HG02798 (cell line): ENCODE data around the gene BLOC1S5.
"Not testable (repeated sequence)": the region's sequence is repeated elsewhere in the genome, so short reads cannot be mapped to it uniquely, and the experiment has no call there.

Experiments
- ATAC-seq: cut with Tn5 transposase; IDR thresholded peaks from one replicate; pipeline ENCODE4 v1.9.1; 2021; ENCODE audit warnings: mild to moderate bottlenecking; ENCODE audit not compliant: unreplicated experiment, poor library complexity

BLOC1S5 gene

GRCh38 chr6:7999201-7999600, 65.0 kb downstream of the BLOC1S5 start:
- no peak for ATAC-seq

- ATAC-seq: no peak
These were observed 66.0 kb downstream of the BLOC1S5 start for GRCh38 chr6:7998103-7998725.

DNA sequence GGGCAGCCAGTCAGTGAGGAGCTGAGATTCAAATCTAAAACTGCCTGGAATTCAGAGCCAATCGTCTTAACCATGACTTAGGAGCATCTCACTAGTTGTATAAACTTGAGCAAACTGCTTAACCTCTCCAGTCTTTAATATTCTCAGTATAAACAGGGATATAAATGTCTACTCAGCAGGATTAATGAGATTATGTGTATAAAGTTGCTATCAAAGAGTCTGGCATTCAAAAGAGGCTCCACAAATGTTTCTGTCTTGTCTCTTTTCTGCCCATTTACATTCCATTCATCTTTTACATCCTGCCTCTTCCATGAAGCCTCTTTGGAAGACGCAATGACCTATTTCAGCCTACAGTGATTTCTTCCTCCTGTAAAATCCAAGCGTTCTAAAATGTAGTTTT, 66.9 kb downstream of the BLOC1S5 start:
- ATAC-seq: no peak

DNA sequence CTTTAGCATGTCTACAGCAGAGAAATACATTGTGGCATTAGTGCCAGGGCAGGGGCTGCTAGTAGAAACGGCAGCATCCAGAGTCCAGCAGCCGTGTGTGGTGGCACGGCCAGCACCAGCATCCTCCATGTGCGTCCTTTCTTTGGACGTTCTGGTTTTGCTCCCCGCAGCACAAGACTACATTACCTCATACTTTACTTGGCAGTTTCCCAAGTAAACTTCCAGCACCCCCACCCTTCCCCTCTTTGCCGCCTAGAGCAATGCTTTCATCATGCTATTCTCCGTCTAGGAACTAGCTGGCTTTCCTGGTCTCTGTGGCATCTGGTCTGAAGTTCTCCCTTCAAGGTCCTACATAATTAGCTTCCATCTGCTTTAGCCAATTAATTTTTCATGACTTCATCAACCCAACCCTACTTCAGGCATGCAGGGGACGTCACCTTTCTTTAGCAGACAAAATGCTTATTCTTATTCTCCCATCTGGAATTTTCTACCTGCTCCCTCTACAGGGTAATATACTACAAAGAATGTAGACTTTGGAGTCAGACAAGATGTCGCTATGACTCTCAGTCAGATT, 67.6 kb downstream of the BLOC1S5 start:
- no peak for ATAC-seq

- no peak for ATAC-seq
These were observed 70.2 kb downstream of the BLOC1S5 start for GRCh38 chr6:7993952-7994351.

- no peak for ATAC-seq
These were observed 70.8 kb downstream of the BLOC1S5 start for GRCh38 chr6:7993399-7993798.

DNA sequence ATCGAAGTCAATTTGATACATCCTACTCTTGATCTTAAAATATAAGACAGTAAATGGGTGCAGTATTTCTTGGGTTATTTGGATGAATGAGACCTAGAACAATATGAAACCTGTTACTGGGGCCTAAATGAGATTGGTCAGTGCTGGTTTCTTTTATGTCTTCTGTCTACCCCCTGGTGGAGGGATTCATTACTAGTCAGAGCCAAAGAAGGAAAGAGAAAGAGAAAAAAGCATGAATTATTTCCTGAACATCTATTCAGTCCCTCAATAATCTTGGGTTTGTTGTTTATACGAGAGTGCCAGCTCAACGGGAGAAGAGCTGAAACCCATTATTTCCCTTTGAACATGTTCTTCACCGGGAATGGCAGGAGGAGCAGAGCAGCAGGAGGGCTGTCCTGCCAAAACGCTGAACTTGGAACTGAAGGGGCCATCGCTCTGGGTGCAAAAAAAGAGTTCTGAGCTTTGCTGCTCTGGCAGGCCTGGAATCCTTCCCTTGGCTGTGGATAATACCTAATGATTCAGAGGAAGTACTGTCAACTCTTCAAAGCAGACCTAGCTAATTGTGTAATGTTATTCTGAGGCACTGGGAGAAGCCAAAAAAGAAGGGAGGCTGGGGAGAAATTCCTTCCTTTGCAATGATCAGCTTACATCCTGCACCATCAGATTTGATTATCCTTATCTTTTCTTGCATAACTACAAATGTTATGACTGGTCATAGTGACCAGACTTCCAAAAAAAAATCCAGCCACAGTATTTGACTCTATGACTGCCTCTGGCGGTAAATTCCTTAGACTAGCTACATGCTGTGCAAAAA, 72.0 kb downstream of the BLOC1S5 start:
- ATAC-seq: peak; percentile 84

- ATAC-seq: peak; percentile 20
These were observed 72.7 kb downstream of the BLOC1S5 start for GRCh38 chr6:7991536-7991935.

DNA sequence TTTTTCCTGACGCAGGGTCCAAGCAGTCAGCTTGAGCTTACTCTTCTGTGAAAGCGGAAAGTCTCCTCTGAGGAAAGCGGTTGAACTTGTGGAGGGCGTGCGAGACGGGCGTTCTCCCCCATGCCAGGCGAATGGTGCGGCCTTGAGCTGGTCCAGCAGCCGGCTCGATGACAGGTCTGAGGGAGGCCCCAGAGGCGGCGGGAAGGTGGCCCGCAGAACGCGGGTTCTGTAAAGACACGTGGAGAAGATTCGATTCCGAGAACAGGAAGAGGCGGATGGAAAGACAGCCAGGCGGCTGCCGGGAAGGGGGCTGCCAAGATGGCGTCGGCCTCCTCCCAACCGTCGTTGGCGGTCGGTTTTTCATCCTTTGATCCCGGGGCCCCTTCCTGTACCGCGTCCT, 78.0 kb downstream of the BLOC1S5 start:
- no peak for ATAC-seq

- ATAC-seq: not testable (repeated sequence)
These were observed 80.2 kb downstream of the BLOC1S5 start for GRCh38 chr6:7983967-7984366.

- no peak for ATAC-seq
These were observed 84.4 kb downstream of the BLOC1S5 start for GRCh38 chr6:7979831-7980230.

DNA sequence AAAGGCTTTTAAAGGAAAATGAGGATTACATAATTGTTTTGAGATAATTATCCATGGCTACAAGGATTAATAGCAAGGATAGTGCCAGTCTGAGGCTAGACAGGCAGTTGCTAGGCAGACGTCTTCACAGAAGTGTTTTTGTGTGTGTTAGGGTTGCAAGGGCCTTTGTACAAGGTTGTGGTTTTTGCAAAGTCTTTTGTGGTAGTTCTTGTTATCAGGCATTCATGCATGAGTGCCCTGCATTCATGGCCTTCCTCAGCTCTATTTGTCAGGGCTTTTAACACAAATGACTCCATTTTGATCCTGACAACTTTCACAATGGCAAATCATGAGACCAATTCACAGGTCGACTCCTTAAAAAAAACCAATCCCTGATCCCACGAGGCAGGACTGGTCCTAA, 85.5 kb downstream of the BLOC1S5 start:
- peak; percentile 72 for ATAC-seq

GRCh38 chr6:7976485-7977056, 87.6 kb downstream of the BLOC1S5 start:
- no peak for ATAC-seq

- ATAC-seq: peak; percentile 63
These were observed 88.4 kb downstream of the BLOC1S5 start for GRCh38 chr6:7975764-7976146.

DNA sequence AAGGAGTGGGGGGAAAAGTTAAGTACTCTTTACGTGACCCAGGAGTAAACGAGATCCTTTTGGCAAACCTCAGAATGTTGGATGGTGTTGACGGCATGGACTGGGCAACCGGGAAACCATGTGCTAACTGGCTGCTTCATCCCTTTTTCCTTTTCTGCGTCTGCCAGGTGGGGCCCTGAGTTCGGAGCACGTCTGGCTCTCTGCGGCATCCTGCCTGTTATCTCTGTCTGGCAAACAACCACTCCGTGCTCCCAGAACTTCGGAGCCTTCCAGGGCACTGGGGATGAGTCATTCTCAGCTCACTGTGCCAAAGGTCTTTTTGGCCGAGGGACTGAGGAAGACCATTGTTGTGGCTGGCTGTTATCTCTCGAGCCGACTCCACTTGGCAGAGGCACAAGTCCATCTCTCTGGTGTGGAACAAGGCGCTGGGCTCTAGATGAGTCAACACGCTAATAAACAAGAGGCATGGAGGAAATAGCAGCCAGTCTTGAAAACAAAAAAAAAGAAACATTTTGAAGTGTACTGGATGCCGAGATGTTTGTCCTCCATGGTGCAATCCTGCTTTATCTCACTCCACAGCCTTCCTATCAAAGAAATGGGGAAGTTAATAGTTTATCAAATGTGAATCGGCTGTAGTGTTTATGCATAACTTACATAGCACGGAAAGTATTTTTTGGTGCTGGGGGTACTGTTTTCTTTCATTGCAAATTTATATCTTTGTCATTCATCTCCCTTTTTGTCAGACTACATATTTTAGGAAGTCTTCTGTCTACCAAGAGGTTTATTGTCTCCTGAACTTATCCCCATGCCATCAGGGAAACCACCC, 89.0 kb downstream of the BLOC1S5 start:
- ATAC-seq: no peak

GRCh38 chr6:7974565-7974937, 89.6 kb downstream of the BLOC1S5 start:
- no peak for ATAC-seq

DNA sequence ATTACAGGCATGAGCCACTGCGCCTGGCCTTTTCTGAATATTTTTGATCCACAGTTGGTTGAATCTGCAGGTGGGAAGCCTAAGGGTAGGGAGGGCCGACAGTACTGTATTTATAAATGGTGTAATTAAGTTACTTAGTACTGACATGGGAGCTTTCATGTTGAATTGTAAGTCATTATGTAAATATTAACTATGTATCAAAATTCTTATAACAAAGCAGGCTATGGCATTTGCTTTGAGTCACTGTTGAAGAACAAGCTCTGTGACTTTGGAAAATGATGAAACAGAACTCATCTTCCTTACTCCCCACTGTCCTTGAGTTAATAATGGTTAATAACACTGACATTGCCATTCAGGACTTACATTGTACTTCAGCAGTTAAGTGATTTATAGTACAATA, 90.6 kb downstream of the BLOC1S5 start:
- ATAC-seq: no peak

GRCh38 chr6:7971499-7971898, 92.7 kb downstream of the BLOC1S5 start:
- ATAC-seq: no peak

GRCh38 chr6:7970616-7971015, 93.6 kb downstream of the BLOC1S5 start:
- no peak for ATAC-seq
